ENCODE measurements around the gene SERPINA1.

Gene SERPINA1

GRCh38 chr14:94382099-94382715, 6.2 kb downstream of the SERPINA1 start:
- Mint-ChIP-seq H3K9me3 (ENCODE audit: low read depth) (no peaks in the 10 kb centered on the region), H3K4me3 (no peak overlapping the region), H3K36me3 (no peaks in the 10 kb centered on the region), H3K27me3 (no peaks in the 10 kb centered on the region), H3K4me1 (ENCODE audit: low read depth) (no peaks in the 10 kb centered on the region), H3K27ac (no peak overlapping the region)

GRCh38 chr14:94381149-94382030, 7.0 kb downstream of the SERPINA1 start:
- no peaks in the 10 kb centered on the region for H3K4me1 Mint-ChIP-seq (ENCODE audit: low read depth)
- H3K27ac Mint-ChIP-seq = no peak overlapping the region
- no peaks in the 10 kb centered on the region for H3K36me3 Mint-ChIP-seq
- no peak overlapping the region for H3K4me3 Mint-ChIP-seq
- H3K27me3 Mint-ChIP-seq = no peaks in the 10 kb centered on the region
- no peaks in the 10 kb centered on the region for H3K9me3 Mint-ChIP-seq (ENCODE audit: low read depth)

- Mint-ChIP-seq H3K4me1 (ENCODE audit: low read depth) (no peaks in the 10 kb centered on the region), H3K9me3 (ENCODE audit: low read depth) (no peaks in the 10 kb centered on the region), H3K27ac (no peak overlapping the region), H3K36me3 (no peaks in the 10 kb centered on the region), H3K27me3 (no peaks in the 10 kb centered on the region), H3K4me3 (no peak overlapping the region)
Measured at GRCh38 chr14:94380225-94381148, 7.9 kb downstream of the SERPINA1 start.

- Mint-ChIP-seq H3K36me3 (no peaks in the 10 kb centered on the region), H3K27ac (no peak overlapping the region), H3K4me1 (ENCODE audit: low read depth) (no peaks in the 10 kb centered on the region), H3K27me3 (no peaks in the 10 kb centered on the region), H3K9me3 (ENCODE audit: low read depth) (no peaks in the 10 kb centered on the region), H3K4me3 (no peak overlapping the region)
Measured at GRCh38 chr14:94379291-94380224, 8.8 kb downstream of the SERPINA1 start.

GRCh38 chr14:94378527-94379290, 9.7 kb downstream of the SERPINA1 start:
- Mint-ChIP-seq H3K36me3 (no peaks in the 10 kb centered on the region), H3K9me3 (ENCODE audit: low read depth) (no peaks in the 10 kb centered on the region), H3K4me1 (ENCODE audit: low read depth) (no peaks in the 10 kb centered on the region), H3K27ac (no peak overlapping the region), H3K27me3 (no peaks in the 10 kb centered on the region), H3K4me3 (no peak overlapping the region)

- no peaks in the 10 kb centered on the region for H3K4me1 Mint-ChIP-seq (ENCODE audit: low read depth)
- H3K36me3 Mint-ChIP-seq = no peaks in the 10 kb centered on the region
- no peak overlapping the region for H3K4me3 Mint-ChIP-seq
- no peaks in the 10 kb centered on the region for H3K27me3 Mint-ChIP-seq
- no peaks in the 10 kb centered on the region for H3K9me3 Mint-ChIP-seq (ENCODE audit: low read depth)
- no peak overlapping the region for H3K27ac Mint-ChIP-seq
Measured at GRCh38 chr14:94377866-94378470, 10.4 kb downstream of the SERPINA1 start.

GRCh38 chr14:94376976-94377865, 11.2 kb downstream of the SERPINA1 start:
- H3K4me1 Mint-ChIP-seq (ENCODE audit: low read depth) = no peaks in the 10 kb centered on the region
- H3K36me3 Mint-ChIP-seq = no peaks in the 10 kb centered on the region
- H3K4me3 Mint-ChIP-seq = no peak overlapping the region
- H3K27ac Mint-ChIP-seq = no peak overlapping the region
- H3K27me3 Mint-ChIP-seq = peaks cover 2% of the 10 kb centered on the region
- no peaks in the 10 kb centered on the region for H3K9me3 Mint-ChIP-seq (ENCODE audit: low read depth)

GRCh38 chr14:94376108-94376975, 12.1 kb downstream of the SERPINA1 start:
- Mint-ChIP-seq H3K9me3 (ENCODE audit: low read depth) (no peaks in the 10 kb centered on the region), H3K36me3 (no peaks in the 10 kb centered on the region), H3K27me3 (peaks cover 2% of the 10 kb centered on the region), H3K4me1 (ENCODE audit: low read depth) (no peaks in the 10 kb centered on the region), H3K27ac (no peak overlapping the region), H3K4me3 (no peak overlapping the region)

GRCh38 chr14:94375552-94376107, 12.8 kb downstream of the SERPINA1 start:
- H3K27ac Mint-ChIP-seq = no peak overlapping the region

GRCh38 chr14:94374749-94375260, 13.6 kb downstream of the SERPINA1 start:
- Mint-ChIP-seq H3K36me3 (no peaks in the 10 kb centered on the region), H3K4me3 (no peak overlapping the region), H3K27ac (no peak overlapping the region), H3K4me1 (ENCODE audit: low read depth) (no peaks in the 10 kb centered on the region), H3K27me3 (peaks cover 2% of the 10 kb centered on the region), H3K9me3 (ENCODE audit: low read depth) (no peaks in the 10 kb centered on the region)

More at GRCh38 chr14:94375552-94376107, 12.8 kb downstream of the SERPINA1 start:
- no peaks in the 10 kb centered on the region for H3K4me1 Mint-ChIP-seq (ENCODE audit: low read depth)
- H3K36me3 Mint-ChIP-seq = no peaks in the 10 kb centered on the region
- no peak overlapping the region for H3K4me3 Mint-ChIP-seq
- no peaks in the 10 kb centered on the region for H3K9me3 Mint-ChIP-seq (ENCODE audit: low read depth)
- H3K27me3 Mint-ChIP-seq = peaks cover 2% of the 10 kb centered on the region

GRCh38 chr14:94374116-94374515, 14.3 kb downstream of the SERPINA1 start:
- Mint-ChIP-seq H3K27me3 (peaks cover 2% of the 10 kb centered on the region), H3K36me3 (no peaks in the 10 kb centered on the region), H3K4me3 (no peak overlapping the region), H3K9me3 (ENCODE audit: low read depth) (no peaks in the 10 kb centered on the region), H3K4me1 (ENCODE audit: low read depth) (no peaks in the 10 kb centered on the region), H3K27ac (no peak overlapping the region)
